ENCODE results near the gene SYNGR3. TPM values are rescaled to one million over a fixed set of nuclear protein-coding genes. Genes with fewer than 3 reads are reported as not detected.

SYNGR3 gene
- total and polyA plus RNA-seq, 10 donors, result 0.85 to 11.4 (median 2.8) TPM

GRCh38 chr16:1990351-1991134, 773 bp downstream of the SYNGR3 start:
- TF ChIP-seq CTCF (IDR thresholded peaks at IDR 0.05 in 8 of 11, conservative IDR thresholded peaks at IDR 0.05 in 3 of 11) (no peak), POLR2AphosphoS5 (IDR thresholded peaks at IDR 0.05) (peak; percentile 31 to 61 (median 50)), POLR2A (IDR thresholded peaks at IDR 0.05) (no peak)
- Histone ChIP-seq H3K4me1 (peaks cover 11 to 50% (median 33%) of the 10 kb centered on the region in 6 donors), H3K27me3 (replicated peaks in 1 of 7) (peaks cover 0 to 39% (median 23%) of the 10 kb centered on the region in 7 donors), H3K36me3 (peaks cover 0 to 19% (median 14%) of the 10 kb centered on the region in 6 donors), H3K9me3 (peaks cover 0 to 5% (median 0%) of the 10 kb centered on the region in 8 donors), H3K4me3 (peak overlapping the region; percentile 16 to 72 (median 35)), H3K27ac (peak overlapping the region in 7 of 8 donors; percentile 27 to 93 (median 84))
- intact Hi-C loops (cut with DNase I; ENCODE audit: low total_unique reads), result no loop called here
- WGBS, 5 donors, result 1 to 4% (median 3%) methylated on average over 31 to 49 of the region's 50 CpGs
- DNase-seq, result peak; percentile 90

GRCh38 chr16:1991135-1991551, 1.4 kb downstream of the SYNGR3 start:
- TF ChIP-seq POLR2AphosphoS5 (IDR thresholded peaks at IDR 0.05) (peak; percentile 33 to 83 (median 81)), POLR2A (IDR thresholded peaks at IDR 0.05) (peak in 2 of 3 donors; percentile 6 to 14), CTCF (IDR thresholded peaks at IDR 0.05 in 8 of 11, conservative IDR thresholded peaks at IDR 0.05 in 3 of 11) (no peak)
- H3K36me3 ChIP-seq, result peaks cover 0 to 14% (median 8%) of the 10 kb centered on the region in 6 donors
- DNase-seq, result peak; percentile 90
- H3K4me3 ChIP-seq, result peak overlapping the region in 7 of 8 donors; percentile 27 to 72 (median 38)
- peaks cover 0 to 5% (median 0%) of the 10 kb centered on the region in 8 donors for H3K9me3 ChIP-seq
- H3K27me3 ChIP-seq (replicated peaks in 1 of 7), result peaks cover 0 to 39% (median 23%) of the 10 kb centered on the region in 7 donors
- whole genome bisulfite sequencing, 5 donors, result 0 to 8% (median 2%) methylated on average over 6 to 18 of the region's 18 CpGs
- H3K4me1 ChIP-seq, result peaks cover 11 to 47% (median 30%) of the 10 kb centered on the region in 6 donors
- intact Hi-C loops (cut with DNase I; ENCODE audit: low total_unique reads), result no loop called here
- H3K27ac ChIP-seq, result peak overlapping the region in 7 of 8 donors; percentile 70 to 93 (median 84)

GRCh38 chr16:1991588-1991947, 1.8 kb downstream of the SYNGR3 start:
- intact Hi-C loops (cut with DNase I; ENCODE audit: low total_unique reads), result no loop called here
- Histone ChIP-seq H3K4me3 (peak overlapping the region; percentile 27 to 72 (median 36)), H3K36me3 (peaks cover 0 to 14% (median 5%) of the 10 kb centered on the region in 6 donors), H3K4me1 (peaks cover 11 to 47% (median 30%) of the 10 kb centered on the region in 6 donors), H3K27me3 (replicated peaks in 1 of 7) (peaks cover 0 to 39% (median 23%) of the 10 kb centered on the region in 7 donors), H3K9me3 (peaks cover 0 to 5% (median 0%) of the 10 kb centered on the region in 8 donors), H3K27ac (peak overlapping the region; percentile 70 to 93 (median 82))
- WGBS, 5 donors, result 9 to 21% (median 11%) methylated on average over 11 to 22 of the region's 22 CpGs
- TF ChIP-seq CTCF (IDR thresholded peaks at IDR 0.05 in 8 of 11, conservative IDR thresholded peaks at IDR 0.05 in 3 of 11) (no peak), POLR2A (IDR thresholded peaks at IDR 0.05) (no peak), POLR2AphosphoS5 (IDR thresholded peaks at IDR 0.05) (no peak)
- no peak for DNase-seq

Data from spleen (tissue), 11 donors.